GM18498 (cell line): ENCODE results near the gene CCDC51.

Source experiments
- ATAC-seq: cut with Tn5 transposase; IDR thresholded peaks from one replicate; pipeline ENCODE4 v1.9.1; 2021; ENCODE audit warnings: mild to moderate bottlenecking, moderate library complexity; ENCODE audit not compliant: unreplicated experiment

CCDC51 gene

DNA sequence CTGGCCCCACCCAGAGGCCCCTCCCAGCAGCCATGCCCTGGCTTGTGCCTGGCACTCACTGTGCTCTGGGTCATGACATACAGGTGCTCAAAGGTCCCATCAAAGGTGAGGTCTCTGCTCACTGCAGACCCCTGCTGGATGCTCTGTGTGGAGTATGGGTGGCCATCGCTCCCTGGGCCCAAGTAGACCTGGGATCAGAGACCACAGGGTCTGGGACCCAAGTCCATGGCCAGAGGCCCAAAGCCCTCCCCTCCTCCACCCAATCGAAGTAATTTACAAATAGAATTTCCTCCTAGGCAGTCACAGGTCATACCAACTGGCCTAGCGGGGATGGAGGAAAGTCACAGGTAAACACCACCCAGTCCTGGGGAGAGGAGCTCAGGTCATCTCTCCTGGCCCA lies 17.6 kb downstream of the CCDC51 start:
- no peak for ATAC-seq

- ATAC-seq: no peak
Observed at GRCh38 chr3:48420561-48420960, 19.4 kb downstream of the CCDC51 start.

- no peak for ATAC-seq
Observed at GRCh38 chr3:48419597-48419996, 20.3 kb downstream of the CCDC51 start.

- no peak for ATAC-seq
Observed at GRCh38 chr3:48419149-48419548, 20.8 kb downstream of the CCDC51 start.

GRCh38 chr3:48418651-48419050 lies 21.3 kb downstream of the CCDC51 start:
- no peak for ATAC-seq

GRCh38 chr3:48418140-48418539 lies 21.8 kb downstream of the CCDC51 start:
- no peak for ATAC-seq

- no peak for ATAC-seq
Observed at GRCh38 chr3:48417529-48418108, 22.3 kb downstream of the CCDC51 start.

- no peak for ATAC-seq
Observed at GRCh38 chr3:48416546-48416945, 23.4 kb downstream of the CCDC51 start.

DNA sequence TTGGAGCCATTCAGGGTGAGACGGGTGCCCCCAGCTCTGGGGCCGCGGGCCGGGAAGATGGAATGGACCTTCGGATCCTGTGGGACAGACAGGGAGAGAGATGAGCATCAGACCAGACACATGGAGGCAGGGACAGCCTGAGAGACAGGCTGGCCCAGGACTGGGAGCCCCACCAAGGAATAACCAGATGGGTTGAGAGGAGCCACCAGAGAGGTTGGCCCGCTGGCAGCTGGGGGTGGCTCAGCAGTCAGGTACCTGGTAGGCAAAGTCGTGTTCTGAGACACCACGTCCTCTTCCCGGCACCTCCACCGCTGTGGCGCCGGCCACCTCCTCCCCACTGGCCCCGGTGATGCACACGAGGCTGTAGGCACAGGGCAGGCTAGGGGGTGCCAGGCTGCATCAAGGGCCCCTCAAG lies 23.8 kb downstream of the CCDC51 start:
- ATAC-seq: no peak

DNA sequence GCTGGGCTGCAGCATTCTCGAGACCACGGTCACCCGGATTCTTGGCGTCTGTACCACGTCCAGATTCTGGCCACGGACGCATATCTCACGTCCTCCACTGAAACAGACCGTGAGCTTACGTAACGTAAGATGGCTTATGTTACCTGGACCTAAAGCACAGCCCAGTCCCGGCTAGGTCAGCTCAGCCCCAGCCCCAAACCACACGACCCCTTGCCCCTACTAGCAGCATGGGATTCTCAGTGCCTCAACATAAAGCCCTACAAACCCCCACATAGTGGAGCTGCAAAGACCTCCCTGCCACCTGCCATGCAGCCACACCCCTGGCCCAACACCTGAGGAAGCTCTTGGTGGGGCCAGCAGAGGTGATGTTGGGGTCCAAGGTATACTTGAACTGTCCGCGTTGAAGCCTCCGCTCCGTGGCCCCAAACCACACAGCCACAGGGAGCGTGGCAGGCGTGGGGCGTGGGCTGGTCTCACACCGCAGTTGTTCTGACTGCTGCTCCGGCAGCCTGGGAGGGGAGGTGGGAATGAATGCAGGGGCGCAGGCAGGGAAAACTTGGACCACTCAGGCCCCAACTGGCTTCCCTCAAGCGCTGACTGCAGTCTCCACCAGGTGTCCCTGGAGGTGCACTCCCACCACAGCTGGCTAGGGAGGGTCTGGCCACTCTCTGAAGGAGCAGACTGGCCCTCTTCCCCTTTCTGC lies 24.5 kb downstream of the CCDC51 start:
- ATAC-seq: no peak

GRCh38 chr3:48414376-48415250 lies 25.3 kb downstream of the CCDC51 start:
- ATAC-seq: no peak

GRCh38 chr3:48413611-48414010 lies 26.3 kb downstream of the CCDC51 start:
- no peak for ATAC-seq

DNA sequence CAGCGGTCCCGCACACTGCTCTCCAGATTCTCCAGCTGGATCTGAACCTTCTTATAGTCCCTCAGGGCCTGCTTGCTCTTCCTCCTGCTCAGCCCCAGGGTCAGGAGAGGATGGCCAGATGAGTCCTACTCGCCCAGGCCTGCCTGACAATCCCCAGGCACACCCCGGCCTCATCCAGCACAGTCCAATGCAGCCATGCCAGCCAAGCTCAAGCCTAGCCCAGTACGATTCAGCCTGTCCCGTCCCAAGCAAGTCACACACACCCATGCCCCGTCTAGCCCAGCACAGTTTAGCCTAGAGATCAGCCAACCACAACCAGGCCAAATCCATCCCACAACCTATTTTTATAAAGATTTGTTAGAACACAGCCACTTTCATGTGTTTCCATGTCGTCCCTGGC lies 26.8 kb downstream of the CCDC51 start:
- no peak for ATAC-seq

GRCh38 chr3:48412375-48413001 lies 27.4 kb downstream of the CCDC51 start:
- ATAC-seq: no peak

DNA sequence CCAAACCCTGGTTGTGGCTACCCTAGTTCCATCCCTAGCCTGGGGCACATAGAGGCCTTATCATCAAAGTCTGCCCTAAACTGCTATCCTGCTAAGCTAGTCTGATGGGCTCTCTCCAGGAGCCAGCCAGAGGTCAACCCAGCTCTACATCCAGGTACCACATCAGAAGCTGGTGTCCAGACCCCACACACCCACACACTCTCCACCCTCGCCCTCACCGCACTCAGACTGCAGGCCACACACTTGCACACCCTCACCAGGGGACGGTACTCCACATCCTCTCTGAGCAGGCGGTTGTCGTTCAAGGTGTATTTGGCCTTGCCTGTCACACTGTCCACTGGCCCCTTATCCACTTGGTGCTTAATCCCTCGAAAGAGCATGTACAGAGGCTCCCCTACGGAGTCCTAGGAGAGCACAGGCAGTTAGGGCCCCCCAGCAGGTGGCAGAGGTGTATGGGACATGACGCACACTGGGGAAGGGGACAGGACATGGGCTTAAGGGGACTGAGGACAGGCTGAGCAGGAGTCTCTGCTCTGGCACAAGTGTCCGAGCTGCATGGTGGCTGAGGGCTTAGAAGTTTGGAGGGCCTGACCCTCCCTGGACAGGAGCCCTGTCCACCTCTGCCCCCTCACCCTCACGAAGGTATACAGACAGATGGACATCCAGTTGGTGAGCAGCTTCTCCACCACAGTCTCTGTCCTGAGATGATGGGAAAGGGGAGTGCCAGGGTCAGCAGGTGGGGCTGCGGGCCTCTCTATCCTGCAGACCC lies 28.1 kb downstream of the CCDC51 start:
- ATAC-seq: no peak

DNA sequence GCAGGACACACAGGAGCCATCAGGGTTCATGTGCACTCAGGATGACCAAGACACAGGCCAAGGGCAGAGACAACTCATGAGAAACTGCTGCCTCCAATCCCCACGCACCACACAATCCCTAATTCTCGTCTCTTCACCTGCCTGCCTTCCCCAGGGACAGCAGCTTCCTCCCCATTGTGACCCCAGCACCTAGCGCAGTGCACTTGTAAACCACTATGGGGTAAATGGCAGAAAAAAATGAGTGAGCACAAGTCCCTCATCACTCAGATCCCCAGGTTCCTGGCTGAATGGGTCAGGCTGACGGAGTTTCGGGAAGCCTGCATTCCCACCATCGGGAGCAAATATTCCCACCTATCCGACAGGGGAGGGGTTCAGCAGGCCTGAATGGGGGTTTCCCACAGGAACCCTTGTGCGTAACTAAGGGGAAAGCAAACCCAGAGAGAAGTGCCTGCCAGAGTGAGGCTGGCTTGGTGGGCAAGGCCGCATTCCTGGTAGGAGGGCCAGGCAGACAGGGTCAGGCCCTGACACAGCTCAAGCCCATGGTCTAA lies 28.8 kb downstream of the CCDC51 start:
- ATAC-seq: no peak

- no peak for ATAC-seq
Observed at GRCh38 chr3:48410205-48411040, 29.5 kb downstream of the CCDC51 start.

- no peak for ATAC-seq
Observed at GRCh38 chr3:48409291-48410201, 30.4 kb downstream of the CCDC51 start.
